ENCODE results near the gene PDE9A. TPM values are rescaled to one million over a fixed set of nuclear protein-coding genes. Genes with fewer than 3 reads are reported as not detected.

PDE9A gene
- total and polyA plus RNA-seq, 8 donors: 5.1 to 24.2 (median 21.9) TPM

GRCh38 chr21:42758721-42759593 is 105.5 kb downstream of the PDE9A start:
- ATAC-seq: no peak
- H3K27me3 ChIP-seq: no peaks in the 10 kb centered on the region

GRCh38 chr21:42759594-42759927 is 106.1 kb downstream of the PDE9A start:
- H3K4me3 ChIP-seq: no peak overlapping the region
- H3K9me3 ChIP-seq: no peaks in the 10 kb centered on the region
- H3K27me3 ChIP-seq: no peaks in the 10 kb centered on the region
- no peaks in the 10 kb centered on the region for H3K4me1 ChIP-seq
- H3K36me3 ChIP-seq: no peaks in the 10 kb centered on the region
- intact Hi-C loops (cut with DNase I): no loop called here
- no peak overlapping the region for H3K27ac ChIP-seq
- DNase-seq: no peak
- TF ChIP-seq CTCF (IDR thresholded peaks at IDR 0.05): no peak
- ATAC-seq: no peak

More at GRCh38 chr21:42758721-42759593, 105.5 kb downstream of the PDE9A start:
- peak in 1 of 4 donors; percentile 53 for DNase-seq
- Histone ChIP-seq H3K36me3 (no peaks in the 10 kb centered on the region), H3K27ac (no peak overlapping the region), H3K4me3 (no peak overlapping the region), H3K4me1 (no peaks in the 10 kb centered on the region), H3K9me3 (no peaks in the 10 kb centered on the region)
- TF ChIP-seq CTCF (IDR thresholded peaks at IDR 0.05): no peak
- intact Hi-C loops (cut with DNase I): no loop called here

DNA sequence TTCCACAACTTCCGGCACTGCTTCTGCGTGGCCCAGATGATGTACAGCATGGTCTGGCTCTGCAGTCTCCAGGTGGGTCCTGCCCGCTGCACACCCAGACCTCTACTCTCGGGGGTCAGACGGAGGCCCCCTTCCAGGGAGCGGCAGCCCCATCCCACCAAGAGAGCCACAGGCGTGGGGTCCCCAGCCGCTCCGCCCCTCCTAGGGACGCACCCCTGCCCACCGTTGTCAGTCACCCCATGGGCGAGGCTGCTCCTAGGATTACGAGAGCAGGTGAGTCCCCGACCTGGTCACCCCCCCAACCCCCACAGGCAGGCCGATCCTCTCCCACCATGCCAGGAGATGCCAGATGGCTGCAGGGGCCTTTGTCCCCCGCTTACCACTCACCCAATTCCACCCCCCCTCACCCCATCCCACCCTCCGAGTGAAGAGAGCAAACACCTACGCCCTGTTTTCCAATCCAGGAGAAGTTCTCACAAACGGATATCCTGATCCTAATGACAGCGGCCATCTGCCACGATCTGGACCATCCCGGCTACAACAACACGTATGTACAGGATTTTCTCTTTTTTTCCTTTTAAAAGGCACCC is 107.0 kb downstream of the PDE9A start:
- intact Hi-C loops (cut with DNase I): no loop called here
- H3K4me1 ChIP-seq: no peaks in the 10 kb centered on the region
- H3K27me3 ChIP-seq: no peaks in the 10 kb centered on the region
- DNase-seq (peak in 1 of 4 donors; percentile 71), ATAC-seq (no peak)
- no peaks in the 10 kb centered on the region for H3K9me3 ChIP-seq
- no peaks in the 10 kb centered on the region for H3K36me3 ChIP-seq
- H3K4me3 ChIP-seq: no peak overlapping the region
- TF ChIP-seq CTCF (IDR thresholded peaks at IDR 0.05): no peak
- no peak overlapping the region for H3K27ac ChIP-seq

- H3K27ac ChIP-seq: no peak overlapping the region
- H3K9me3 ChIP-seq: no peaks in the 10 kb centered on the region
- H3K4me3 ChIP-seq: no peak overlapping the region
- H3K4me1 ChIP-seq: no peaks in the 10 kb centered on the region
- intact Hi-C loops (cut with DNase I): no loop called here
- TF ChIP-seq CTCF (IDR thresholded peaks at IDR 0.05): no peak
- DNase-seq (peak in 1 of 4 donors; percentile 71), ATAC-seq (no peak)
- H3K36me3 ChIP-seq: no peaks in the 10 kb centered on the region
- no peaks in the 10 kb centered on the region for H3K27me3 ChIP-seq
Measured at GRCh38 chr21:42760951-42761751, 107.7 kb downstream of the PDE9A start.

All from left lung (tissue), 10 donors.